Mesenchymal stem cell (in vitro differentiated cells and primary cell): ENCODE data around the gene ZFP69B.

Source experiments
- DNase-seq: peaks from one replicate; pipeline ENCODE4 v3.0.0-alpha.2; 2013
- H2AFZ ChIP-seq: one replicate; pipeline ENCODE4 v1.6.1; 2013; ENCODE audit warnings: low read depth, mild to moderate bottlenecking, control low read depth, inconsistent platforms, low read length, moderate library complexity
- H2AK5ac ChIP-seq: 2 replicates; pipeline ENCODE4 v1.6.1; 2013; ENCODE audit warnings: low read length, moderate library complexity, mild to moderate bottlenecking, inconsistent platforms; ENCODE audit not compliant: severe bottlenecking
- H2BK120ac ChIP-seq: one replicate; pipeline ENCODE4 v1.6.1; 2013; ENCODE audit warnings: low read depth, mild to moderate bottlenecking, inconsistent platforms, low read length, moderate library complexity
- H2BK12ac ChIP-seq, 2 experiments: one replicate each; pipeline ENCODE4 v1.6.1; 2013; ENCODE audit warnings: inconsistent platforms in 2 of 2, low read length in 2 of 2, mild to moderate bottlenecking in 2 of 2, moderate library complexity in 2 of 2, control low read depth in 1 of 2
- H2BK15ac ChIP-seq: one replicate; pipeline ENCODE4 v1.6.1; 2013; ENCODE audit warnings: mild to moderate bottlenecking, low read depth, inconsistent platforms; ENCODE audit not compliant: poor library complexity, severe bottlenecking
- H2BK5ac ChIP-seq: 2 replicates; pipeline ENCODE4 v1.6.1; 2013; ENCODE audit warnings: low read depth, mild to moderate bottlenecking, low read length, control low read depth, inconsistent platforms; ENCODE audit not compliant: poor library complexity, severe bottlenecking
- H3K14ac ChIP-seq, 2 experiments: one replicate each; pipeline ENCODE4 v1.6.1; 2013; ENCODE audit warnings: inconsistent platforms in 2 of 2, low read length in 2 of 2, control low read depth in 1 of 2, mild to moderate bottlenecking in 1 of 2, moderate library complexity in 1 of 2
- H3K18ac ChIP-seq, 2 experiments: one replicate each; pipeline ENCODE4 v1.6.1; 2013; ENCODE audit warnings: inconsistent platforms in 2 of 2, low read length in 2 of 2, control low read depth in 1 of 2, low read depth in 1 of 2, mild to moderate bottlenecking in 1 of 2
- H3K23ac ChIP-seq, 2 experiments: one replicate each; pipeline ENCODE4 v1.6.1; 2013; ENCODE audit warnings: inconsistent platforms in 2 of 2, low read length in 2 of 2, mild to moderate bottlenecking in 2 of 2, moderate library complexity in 2 of 2, control low read depth in 1 of 2
- H3K27ac ChIP-seq: 2 replicates; pipeline ENCODE4 v1.5.1; 2013; ENCODE audit warnings: mild to moderate bottlenecking, moderate library complexity, low read length, control low read depth, inconsistent platforms; ENCODE audit not compliant: poor library complexity, severe bottlenecking
- H3K27me3 ChIP-seq, 2 experiments: 2 replicates each; pipeline versions ENCODE4 v1.6.1 to v1.7.0; 2013; ENCODE audit warnings: low read length in 2 of 2, mild to moderate bottlenecking in 2 of 2, moderate library complexity in 2 of 2, control low read depth in 1 of 2, inconsistent platforms in 1 of 2; ENCODE audit not compliant: control insufficient read depth in 1 of 2, insufficient read depth in 1 of 2
- H3K36me3 ChIP-seq, 2 experiments: 2 replicates each; pipeline versions ENCODE4 v1.6.1 to v1.7.0; 2013; ENCODE audit warnings: low read length in 2 of 2, control low read depth in 1 of 2, inconsistent platforms in 1 of 2, low read depth in 1 of 2, mild to moderate bottlenecking in 1 of 2; ENCODE audit not compliant: insufficient read depth in 2 of 2, control insufficient read depth in 1 of 2
- H3K4ac ChIP-seq, 2 experiments: one replicate each; pipeline ENCODE4 v1.6.1; 2013; ENCODE audit warnings: inconsistent platforms in 2 of 2, low read length in 2 of 2, mild to moderate bottlenecking in 2 of 2, moderate library complexity in 2 of 2, control low read depth in 1 of 2, low read depth in 1 of 2
- H3K4me1 ChIP-seq: 2 replicates; pipeline ENCODE4 v1.6.1; 2013; ENCODE audit warnings: low read depth, low read length, control low read depth; ENCODE audit not compliant: control insufficient read depth, insufficient read depth
- H3K4me2 ChIP-seq: 2 replicates; pipeline ENCODE4 v1.6.1; 2013; ENCODE audit warnings: low read length, mild to moderate bottlenecking, inconsistent platforms; ENCODE audit not compliant: poor library complexity, severe bottlenecking
- H3K4me3 ChIP-seq, 2 experiments: 2 replicates each; pipeline versions ENCODE4 v1.5.1 to v1.7.0; 2013; ENCODE audit warnings: low read length in 2 of 2, mild to moderate bottlenecking in 2 of 2, control low read depth in 1 of 2, low read depth in 1 of 2; ENCODE audit not compliant: insufficient read depth in 1 of 2
- H3K79me1 ChIP-seq: replicated peaks from 2 replicates; pipeline ENCODE4 v1.6.1; 2013; ENCODE audit warnings: mild to moderate bottlenecking, control low read depth, low read length, inconsistent platforms; ENCODE audit not compliant: poor library complexity, severe bottlenecking
- H3K9ac ChIP-seq: 2 replicates; pipeline ENCODE4 v1.7.0; 2013; ENCODE audit warnings: mild to moderate bottlenecking, low read length, moderate library complexity
- H3K9me3 ChIP-seq: 2 replicates; pipeline ENCODE4 v1.7.0; 2013; ENCODE audit warnings: mild to moderate bottlenecking, low read length; ENCODE audit not compliant: control insufficient read depth
- H4K8ac ChIP-seq: one replicate; pipeline ENCODE4 v1.6.1; 2013; ENCODE audit warnings: inconsistent platforms, mild to moderate bottlenecking, low read length, moderate library complexity
- H4K91ac ChIP-seq: one replicate; pipeline ENCODE4 v1.6.1; 2013; ENCODE audit warnings: mild to moderate bottlenecking, low read length, inconsistent platforms
- WGBS: methylation state at CpG from one replicate; pipeline ENCODE4 v1.1.7; 2013; ENCODE audit warnings: mixed read lengths; 5-methylcytosine and 5-hydroxymethylcytosine counted together

Gene ZFP69B

DNA sequence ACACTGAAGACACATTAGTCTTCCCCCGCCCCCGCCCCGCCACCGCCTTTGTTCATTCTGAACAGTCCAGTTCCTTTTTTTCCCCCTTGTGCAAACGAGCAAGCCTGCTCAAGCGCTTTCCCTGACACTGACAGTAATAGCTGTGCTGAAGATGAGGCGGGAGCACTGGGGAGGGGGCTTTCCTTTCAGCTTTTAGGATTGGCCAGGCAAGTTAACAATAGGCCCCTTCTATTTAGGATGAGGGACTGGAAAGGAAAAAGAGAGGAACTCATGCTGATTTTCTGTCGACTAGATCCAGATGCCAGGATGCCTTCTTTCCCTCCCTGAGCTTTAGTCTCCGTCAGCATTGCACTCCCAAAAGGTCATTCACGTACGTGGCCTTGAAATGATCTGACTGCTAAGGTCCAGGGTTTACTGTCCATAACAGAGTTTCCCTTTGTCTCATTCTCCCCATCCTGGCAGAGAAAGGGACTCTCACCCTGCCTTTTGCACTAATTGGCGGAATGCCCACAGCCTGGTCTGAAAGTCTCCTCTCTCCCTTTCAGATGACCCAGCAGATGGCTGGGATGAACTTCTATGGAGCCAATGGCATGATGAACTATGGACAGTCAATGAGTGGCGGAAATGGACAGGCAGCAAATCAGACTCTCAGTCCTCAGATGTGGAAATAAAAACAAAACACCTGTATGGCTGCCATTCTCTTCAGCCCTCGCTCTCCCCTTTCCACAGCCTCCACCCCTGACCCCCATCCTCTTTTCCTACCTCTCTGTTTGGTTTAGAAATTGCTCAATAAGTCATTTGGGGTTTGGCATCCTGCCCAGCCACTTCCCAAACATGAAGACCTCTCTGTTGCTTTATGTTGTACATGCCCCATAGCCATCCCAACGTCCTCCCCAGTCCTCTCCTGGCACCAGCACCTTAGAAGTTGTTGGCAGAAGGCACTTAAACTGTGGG, 28.6 kb upstream of the ZFP69B start:
- no peak overlapping the region for H3K4ac ChIP-seq
- no peak overlapping the region for H2BK15ac ChIP-seq
- no peak for DNase-seq
- no peak overlapping the region for H2AK5ac ChIP-seq
- no peak overlapping the region for H3K27ac ChIP-seq
- no peak overlapping the region for H3K9ac ChIP-seq
- no peaks in the 10 kb centered on the region for H3K4me1 ChIP-seq
- no peaks in the 10 kb centered on the region for H3K79me1 ChIP-seq
- 88% methylated on average over 15 of the region's 15 CpGs for WGBS
- no peak overlapping the region for H2AFZ ChIP-seq
- H4K8ac ChIP-seq, result no peak overlapping the region
- no peak overlapping the region for H3K4me3 ChIP-seq
- H3K4me2 ChIP-seq, result no peak overlapping the region
- no peak overlapping the region for H2BK5ac ChIP-seq
- no peak overlapping the region for H3K23ac ChIP-seq
- no peak overlapping the region for H4K91ac ChIP-seq
- no peak overlapping the region for H2BK12ac ChIP-seq
- no peak overlapping the region for H3K18ac ChIP-seq
- no peaks in the 10 kb centered on the region for H3K27me3 ChIP-seq
- no peak overlapping the region for H2BK120ac ChIP-seq
- no peaks in the 10 kb centered on the region for H3K9me3 ChIP-seq
- H3K36me3 ChIP-seq, result peaks cover 12 to 71% of the 10 kb centered on the region in 2 experiments
- H3K14ac ChIP-seq, result no peak overlapping the region

DNA sequence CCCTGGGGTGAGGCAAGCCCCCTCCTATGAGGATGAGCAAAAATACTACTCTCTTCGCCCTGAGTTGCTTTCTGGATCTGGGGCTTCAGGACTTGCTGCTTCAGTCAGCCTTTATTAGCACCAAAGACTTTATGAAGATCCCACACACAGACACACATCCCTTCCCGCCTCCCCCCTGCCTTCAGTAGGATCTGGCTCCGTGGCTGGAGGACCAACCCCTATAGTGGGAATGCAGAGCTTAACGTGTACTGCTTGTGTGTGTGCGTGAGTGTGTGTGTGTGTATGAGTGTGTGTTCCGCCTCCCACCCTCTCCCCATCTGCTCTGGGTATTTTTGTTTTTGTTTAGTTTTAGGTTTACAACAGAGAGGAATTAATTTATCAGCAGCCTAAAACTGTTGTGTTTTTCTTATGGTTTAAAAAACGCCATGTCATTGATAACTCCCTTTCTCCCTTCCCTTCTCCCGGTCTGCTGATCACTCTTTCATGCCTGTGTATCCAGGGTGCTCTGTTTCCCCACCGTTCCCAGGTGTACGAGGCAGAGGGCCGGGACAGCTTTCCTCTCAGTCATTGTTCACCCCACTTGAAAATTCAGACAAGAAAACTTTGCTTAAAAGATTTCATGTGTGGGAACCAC, 27.5 kb upstream of the ZFP69B start:
- Histone ChIP-seq H3K9me3 (no peaks in the 10 kb centered on the region), H2BK120ac (no peak overlapping the region), H2AFZ (no peak overlapping the region), H3K14ac (no peak overlapping the region), H2BK12ac (no peak overlapping the region), H3K18ac (no peak overlapping the region), H4K8ac (no peak overlapping the region), H2BK15ac (no peak overlapping the region), H3K4me3 (no peak overlapping the region), H3K9ac (no peak overlapping the region), H3K27me3 (no peaks in the 10 kb centered on the region), H2AK5ac (no peak overlapping the region), H4K91ac (no peak overlapping the region), H3K23ac (no peak overlapping the region), H3K4me1 (no peaks in the 10 kb centered on the region), H3K4me2 (no peak overlapping the region), H2BK5ac (no peak overlapping the region), H3K79me1 (no peaks in the 10 kb centered on the region), H3K36me3 (peaks cover 9 to 61% of the 10 kb centered on the region in 2 experiments), H3K4ac (no peak overlapping the region), H3K27ac (no peak overlapping the region)
- no peak for DNase-seq
- 88% methylated on average over 9 of the region's 11 CpGs for WGBS

- H3K4ac ChIP-seq, result no peak overlapping the region
- H3K23ac ChIP-seq, result no peak overlapping the region
- no peaks in the 10 kb centered on the region for H3K79me1 ChIP-seq
- H3K18ac ChIP-seq, result no peak overlapping the region
- DNase-seq, result no peak
- no peak overlapping the region for H4K8ac ChIP-seq
- no peak overlapping the region for H3K4me3 ChIP-seq
- no peak overlapping the region for H3K4me2 ChIP-seq
- H2AFZ ChIP-seq, result no peak overlapping the region
- no peak overlapping the region for H3K27ac ChIP-seq
- no peak overlapping the region for H2AK5ac ChIP-seq
- H2BK12ac ChIP-seq, result no peak overlapping the region
- H3K27me3 ChIP-seq, result no peaks in the 10 kb centered on the region
- H4K91ac ChIP-seq, result no peak overlapping the region
- H3K14ac ChIP-seq, result no peak overlapping the region
- 95% methylated on average over 4 of the region's 4 CpGs for WGBS
- peaks cover 9 to 56% of the 10 kb centered on the region in 2 experiments for H3K36me3 ChIP-seq
- no peak overlapping the region for H3K9ac ChIP-seq
- no peaks in the 10 kb centered on the region for H3K9me3 ChIP-seq
- no peak overlapping the region for H2BK15ac ChIP-seq
- H2BK5ac ChIP-seq, result no peak overlapping the region
- no peaks in the 10 kb centered on the region for H3K4me1 ChIP-seq
- no peak overlapping the region for H2BK120ac ChIP-seq
These were observed 27.0 kb upstream of the ZFP69B start for GRCh38 chr1:40423264-40423642.

DNA sequence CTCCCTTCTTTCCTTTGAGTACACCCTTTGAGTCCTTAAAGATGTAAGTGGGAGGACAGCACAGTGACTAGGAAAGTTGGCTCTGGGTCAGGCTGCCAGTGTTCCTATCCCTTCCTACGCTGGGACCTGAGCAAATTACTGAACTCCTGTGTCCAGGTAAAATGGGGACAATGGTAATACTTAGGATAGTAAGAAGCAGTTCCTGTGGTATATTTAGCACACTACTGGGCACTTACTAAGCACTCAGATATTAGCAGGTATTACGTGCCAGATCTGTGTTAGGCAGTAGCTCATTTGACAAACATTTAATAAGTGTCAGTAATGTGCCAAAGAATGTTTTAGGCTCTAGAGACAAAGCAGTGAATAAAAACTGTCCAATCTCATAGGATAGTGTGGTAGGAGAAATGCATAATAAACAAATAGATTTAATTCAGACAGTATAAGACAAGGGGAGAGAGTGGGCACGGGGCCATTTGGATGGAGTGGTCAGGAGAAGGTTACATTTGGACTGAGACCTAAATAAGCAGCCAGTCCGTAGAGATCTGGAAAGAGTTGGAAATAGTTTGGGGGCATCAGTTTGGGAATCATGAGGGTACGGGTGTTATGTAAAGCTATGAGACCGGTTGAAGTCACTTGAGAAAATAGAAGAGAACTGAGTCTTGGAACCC, 26.2 kb upstream of the ZFP69B start:
- H4K91ac ChIP-seq, result no peak overlapping the region
- no peak overlapping the region for H2AFZ ChIP-seq
- H3K4me2 ChIP-seq, result no peak overlapping the region
- no peak overlapping the region for H3K14ac ChIP-seq
- no peak overlapping the region for H2AK5ac ChIP-seq
- no peaks in the 10 kb centered on the region for H3K9me3 ChIP-seq
- no peak for DNase-seq
- no peaks in the 10 kb centered on the region for H3K79me1 ChIP-seq
- no peak overlapping the region for H2BK5ac ChIP-seq
- no peak overlapping the region for H2BK12ac ChIP-seq
- no peak overlapping the region for H3K4me3 ChIP-seq
- WGBS, result 98% methylated on average over 6 of the region's 6 CpGs
- H3K4ac ChIP-seq, result no peak overlapping the region
- no peak overlapping the region for H3K27ac ChIP-seq
- no peak overlapping the region for H3K18ac ChIP-seq
- H3K36me3 ChIP-seq, result peaks cover 9 to 48% of the 10 kb centered on the region in 2 experiments
- no peaks in the 10 kb centered on the region for H3K27me3 ChIP-seq
- H2BK15ac ChIP-seq, result no peak overlapping the region
- no peak overlapping the region for H4K8ac ChIP-seq
- no peaks in the 10 kb centered on the region for H3K4me1 ChIP-seq
- no peak overlapping the region for H2BK120ac ChIP-seq
- no peak overlapping the region for H3K9ac ChIP-seq
- H3K23ac ChIP-seq, result no peak overlapping the region
